ENCODE results near the gene VPS51. TPM values are rescaled to one million over a fixed set of nuclear protein-coding genes. Genes with fewer than 3 reads are reported as not detected.

The VPS51 gene
- total RNA-seq, 1 donor, result 211 TPM

DNA sequence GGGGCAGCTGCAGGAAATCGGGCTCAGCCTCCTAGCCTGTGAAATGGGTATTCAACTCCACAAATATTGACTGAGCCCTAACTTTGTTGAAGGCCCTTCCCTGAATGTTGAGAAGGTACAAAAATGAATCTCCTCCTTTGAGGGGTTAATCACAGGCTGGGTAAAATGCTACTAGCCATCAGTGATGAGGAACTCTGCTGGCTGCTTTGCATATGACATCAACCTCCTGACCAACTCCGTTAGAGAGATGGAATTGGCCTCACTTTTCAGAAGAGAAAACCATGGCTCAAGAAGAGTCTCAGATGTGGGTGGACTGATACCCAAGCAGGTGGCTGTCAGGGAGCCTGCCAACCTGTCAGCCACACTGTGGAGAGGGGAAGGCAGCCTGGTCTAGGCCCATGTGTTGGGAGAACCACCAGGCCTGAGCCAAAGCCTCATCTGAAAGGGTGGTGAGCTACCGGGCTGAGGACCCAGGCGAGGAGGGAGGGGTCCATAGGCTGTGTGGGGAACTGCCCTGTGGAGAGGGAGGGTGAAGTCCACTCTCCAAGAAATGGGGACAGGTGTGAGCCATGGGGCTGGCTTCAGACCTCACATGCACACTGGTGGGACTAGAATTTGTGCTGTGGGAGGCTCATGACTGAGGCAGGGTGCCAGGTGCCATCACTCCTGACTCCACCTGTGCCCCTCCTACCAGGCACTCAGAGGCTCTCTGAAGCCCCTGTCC, 23.9 kb upstream of the VPS51 start:
- DNase-seq (ENCODE audit: low read depth), result no peak
- TF ChIP-seq CTCF (IDR thresholded peaks at IDR 0.05; ENCODE audit: insufficient read depth, low read length), result no peak

GRCh38 chr11:65072631-65072966, 23.4 kb upstream of the VPS51 start:
- no peak for TF ChIP-seq CTCF (IDR thresholded peaks at IDR 0.05; ENCODE audit: insufficient read depth, low read length)
- no peak for DNase-seq (ENCODE audit: low read depth)

More for the DNA sequence above, 23.9 kb upstream of the VPS51 start:
- no peak overlapping the region for H3K4me3 ChIP-seq (ENCODE audit: low read depth, low read length)

GRCh38 chr11:65077451-65077850, 18.6 kb upstream of the VPS51 start:
- no peak for TF ChIP-seq CTCF (IDR thresholded peaks at IDR 0.05; ENCODE audit: insufficient read depth, low read length)
- no peak for DNase-seq (ENCODE audit: low read depth)
- H3K4me3 ChIP-seq (ENCODE audit: low read depth, low read length), result no peak overlapping the region

More at GRCh38 chr11:65072631-65072966, 23.4 kb upstream of the VPS51 start:
- no peak overlapping the region for H3K4me3 ChIP-seq (ENCODE audit: low read depth, low read length)

- H3K4me3 ChIP-seq (ENCODE audit: low read depth, low read length), result no peak overlapping the region
- TF ChIP-seq CTCF (IDR thresholded peaks at IDR 0.05; ENCODE audit: insufficient read depth, low read length), result peak; percentile 59
- peak; percentile 28 for DNase-seq (ENCODE audit: low read depth)
Measured at GRCh38 chr11:65078151-65078550, 17.9 kb upstream of the VPS51 start.

DNA sequence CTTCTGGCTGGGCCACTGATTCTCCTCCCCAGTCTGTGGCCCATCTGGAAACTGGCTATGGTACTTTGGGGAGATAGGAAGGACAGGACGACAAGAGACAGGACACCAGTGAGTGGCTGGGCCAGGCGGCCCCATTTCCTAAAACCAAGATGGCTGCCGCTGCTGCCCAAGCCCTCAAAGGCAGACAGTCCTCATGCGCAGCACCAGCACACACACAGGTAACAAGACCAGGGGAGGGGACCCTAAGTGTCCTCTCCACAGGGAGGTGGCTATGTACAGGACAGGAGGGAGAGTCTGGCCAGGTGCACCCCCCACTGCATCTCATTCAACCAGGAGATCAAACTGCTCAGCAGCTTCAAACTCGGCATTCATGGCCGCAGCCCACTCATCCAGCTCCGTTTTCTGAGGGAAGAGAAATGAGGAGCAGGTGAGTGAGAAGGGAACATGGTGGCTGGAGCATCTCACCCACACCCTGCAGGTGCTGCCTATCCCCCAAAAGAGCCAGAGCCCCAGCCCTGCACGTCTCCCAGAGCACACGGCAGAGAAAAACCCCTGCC, 17.1 kb upstream of the VPS51 start:
- H3K4me3 ChIP-seq (ENCODE audit: low read depth, low read length), result no peak overlapping the region
- TF ChIP-seq CTCF (IDR thresholded peaks at IDR 0.05; ENCODE audit: insufficient read depth, low read length), result no peak
- DNase-seq (ENCODE audit: low read depth), result no peak

DNA sequence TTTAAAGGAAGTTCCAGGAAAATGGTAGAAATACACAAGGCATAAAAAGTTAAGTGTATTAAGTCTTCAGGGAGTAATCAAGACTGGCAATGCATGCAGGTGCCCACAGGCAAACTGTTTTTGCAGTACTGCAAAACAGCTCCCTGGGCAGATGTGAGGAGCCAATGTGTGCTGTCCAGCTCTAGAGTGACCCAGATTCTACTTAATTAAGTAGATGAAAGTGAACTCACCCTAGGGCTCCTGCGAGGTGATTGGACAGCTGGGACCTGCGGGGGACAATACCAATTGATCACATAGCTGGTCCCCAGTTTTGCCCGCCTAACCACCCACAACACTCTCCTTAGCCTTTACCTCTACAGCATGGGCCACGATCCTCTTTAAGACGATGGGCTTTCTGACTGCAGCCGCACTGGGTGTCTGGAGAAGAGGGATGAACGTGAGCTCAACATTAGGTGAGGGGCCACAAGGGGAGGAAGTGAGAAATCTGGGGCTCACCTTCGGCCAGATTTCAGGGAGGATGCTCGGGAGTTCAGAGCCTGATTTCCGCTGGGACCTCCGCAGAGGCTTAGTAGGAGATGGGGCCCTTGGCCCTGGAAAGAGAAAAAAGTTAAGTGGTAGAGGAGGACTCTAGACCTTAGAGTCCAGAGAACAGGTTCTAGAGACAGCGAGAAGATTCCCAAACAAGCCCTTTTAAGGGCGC, 12.7 kb upstream of the VPS51 start:
- DNase-seq (ENCODE audit: low read depth), result no peak
- peak overlapping the region; percentile 95 for H3K4me3 ChIP-seq (ENCODE audit: low read depth, low read length)
- TF ChIP-seq CTCF (IDR thresholded peaks at IDR 0.05; ENCODE audit: insufficient read depth, low read length), result no peak
